ENCODE data around the gene PTTG1IP2.
"Not testable (repeated sequence)": the region's sequence is repeated elsewhere in the genome, so short reads cannot be mapped to it uniquely, and the experiment has no call there.

Gene PTTG1IP2

GRCh38 chr7:90453931-90454330, 15.5 kb upstream of the PTTG1IP2 start:
- no peaks in the 10 kb centered on the region for H3K4me1 ChIP-seq (ENCODE audit: control insufficient read depth, insufficient read depth, low read length)
- H3K27ac ChIP-seq (ENCODE audit: low read length), result no peak overlapping the region
- H3K4me3 ChIP-seq (ENCODE audit: low read length in 2 of 2), result no peak overlapping the region
- H3K36me3 ChIP-seq (ENCODE audit: control insufficient read depth in 2 of 2, insufficient read depth in 2 of 2, low read length in 2 of 2), result no peaks in the 10 kb centered on the region
- H3K9me3 ChIP-seq (ENCODE audit: control insufficient read depth in 2 of 2, low read length in 2 of 2), result no peaks in the 10 kb centered on the region
- H3K9ac ChIP-seq (ENCODE audit: low read length in 2 of 2), result no peak overlapping the region
- no peaks in the 10 kb centered on the region for H3K27me3 ChIP-seq (ENCODE audit: control insufficient read depth in 1 of 2, insufficient read depth in 2 of 2, low read length in 2 of 2)

- Histone ChIP-seq H3K4me3 (ENCODE audit: low read length in 2 of 2) (peak overlapping the region; percentile 58 to 60), H3K9ac (ENCODE audit: low read length in 2 of 2) (peak overlapping the region; percentile 21 to 26), H3K27ac (ENCODE audit: low read length) (no peak overlapping the region)
Measured at GRCh38 chr7:90455163-90456030, 14.0 kb upstream of the PTTG1IP2 start.

DNA sequence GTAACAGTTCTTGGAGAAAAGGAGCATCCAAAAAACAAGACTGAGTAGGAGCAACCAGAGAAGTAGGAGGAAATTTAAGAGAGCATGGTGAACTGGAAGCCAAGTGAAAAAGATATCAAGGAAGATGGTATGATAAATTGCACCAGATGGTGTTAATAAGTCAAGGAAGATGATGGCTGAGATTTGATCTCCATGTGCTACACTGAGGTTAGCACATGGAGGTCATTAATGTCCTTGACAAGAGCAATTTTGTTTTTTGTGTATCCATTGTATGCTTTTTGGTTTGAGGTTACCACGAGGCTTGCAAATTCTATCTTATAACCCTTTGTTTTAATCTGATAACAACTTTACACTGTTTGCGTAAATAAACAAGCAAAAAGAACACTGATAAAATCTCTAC, 11.3 kb upstream of the PTTG1IP2 start:
- Histone ChIP-seq H3K27me3 (ENCODE audit: control insufficient read depth in 1 of 2, insufficient read depth in 2 of 2, low read length in 2 of 2) (no peaks in the 10 kb centered on the region), H3K27ac (ENCODE audit: low read length) (no peak overlapping the region), H3K4me3 (ENCODE audit: low read length in 2 of 2) (no peak overlapping the region), H3K9ac (ENCODE audit: low read length in 2 of 2) (no peak overlapping the region), H3K4me1 (ENCODE audit: control insufficient read depth, insufficient read depth, low read length) (no peaks in the 10 kb centered on the region), H3K36me3 (ENCODE audit: control insufficient read depth in 2 of 2, insufficient read depth in 2 of 2, low read length in 2 of 2) (no peaks in the 10 kb centered on the region), H3K9me3 (ENCODE audit: control insufficient read depth in 2 of 2, low read length in 2 of 2) (no peaks in the 10 kb centered on the region)

More at GRCh38 chr7:90455163-90456030, 14.0 kb upstream of the PTTG1IP2 start:
- Histone ChIP-seq H3K27me3 (ENCODE audit: control insufficient read depth in 1 of 2, insufficient read depth in 2 of 2, low read length in 2 of 2) (no peaks in the 10 kb centered on the region), H3K4me1 (ENCODE audit: control insufficient read depth, insufficient read depth, low read length) (no peaks in the 10 kb centered on the region), H3K36me3 (ENCODE audit: control insufficient read depth in 2 of 2, insufficient read depth in 2 of 2, low read length in 2 of 2) (no peaks in the 10 kb centered on the region), H3K9me3 (ENCODE audit: control insufficient read depth in 2 of 2, low read length in 2 of 2) (no peaks in the 10 kb centered on the region)

- Histone ChIP-seq H3K9ac (ENCODE audit: low read length in 2 of 2) (no peak overlapping the region), H3K4me1 (ENCODE audit: control insufficient read depth, insufficient read depth, low read length) (no peaks in the 10 kb centered on the region), H3K27ac (ENCODE audit: low read length) (no peak overlapping the region), H3K27me3 (ENCODE audit: control insufficient read depth in 1 of 2, insufficient read depth in 2 of 2, low read length in 2 of 2) (no peaks in the 10 kb centered on the region), H3K4me3 (ENCODE audit: low read length in 2 of 2) (no peak overlapping the region), H3K9me3 (ENCODE audit: control insufficient read depth in 2 of 2, low read length in 2 of 2) (no peaks in the 10 kb centered on the region), H3K36me3 (ENCODE audit: control insufficient read depth in 2 of 2, insufficient read depth in 2 of 2, low read length in 2 of 2) (no peaks in the 10 kb centered on the region)
Measured at GRCh38 chr7:90459888-90460287, 9.6 kb upstream of the PTTG1IP2 start.

DNA sequence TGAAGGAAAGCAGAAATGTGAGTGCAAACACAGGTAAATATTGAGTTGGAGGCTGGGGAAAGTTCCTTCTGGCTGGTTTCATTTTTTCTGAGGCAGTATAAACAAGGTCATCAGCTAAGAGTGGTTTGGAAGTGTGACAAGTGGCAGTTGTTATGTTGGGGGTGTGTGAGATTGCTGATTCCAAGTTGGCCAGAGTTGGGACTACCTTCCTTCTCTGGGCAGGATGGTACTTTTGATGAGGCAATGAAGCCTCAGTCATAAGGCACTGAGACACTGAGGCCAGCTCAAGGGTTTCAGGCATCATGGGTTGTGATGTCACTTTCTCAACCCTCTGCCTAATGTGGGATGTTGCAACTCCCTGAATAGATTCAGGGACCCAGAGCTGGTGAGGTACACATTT, 8.2 kb upstream of the PTTG1IP2 start:
- no peak overlapping the region for H3K27ac ChIP-seq (ENCODE audit: low read length)
- H3K9ac ChIP-seq (ENCODE audit: low read length in 2 of 2), result no peak overlapping the region
- no peaks in the 10 kb centered on the region for H3K36me3 ChIP-seq (ENCODE audit: control insufficient read depth in 2 of 2, insufficient read depth in 2 of 2, low read length in 2 of 2)
- no peaks in the 10 kb centered on the region for H3K9me3 ChIP-seq (ENCODE audit: control insufficient read depth in 2 of 2, low read length in 2 of 2)
- H3K4me1 ChIP-seq (ENCODE audit: control insufficient read depth, insufficient read depth, low read length), result no peaks in the 10 kb centered on the region
- H3K4me3 ChIP-seq (ENCODE audit: low read length in 2 of 2), result no peak overlapping the region
- H3K27me3 ChIP-seq (ENCODE audit: control insufficient read depth in 1 of 2, insufficient read depth in 2 of 2, low read length in 2 of 2), result no peaks in the 10 kb centered on the region

DNA sequence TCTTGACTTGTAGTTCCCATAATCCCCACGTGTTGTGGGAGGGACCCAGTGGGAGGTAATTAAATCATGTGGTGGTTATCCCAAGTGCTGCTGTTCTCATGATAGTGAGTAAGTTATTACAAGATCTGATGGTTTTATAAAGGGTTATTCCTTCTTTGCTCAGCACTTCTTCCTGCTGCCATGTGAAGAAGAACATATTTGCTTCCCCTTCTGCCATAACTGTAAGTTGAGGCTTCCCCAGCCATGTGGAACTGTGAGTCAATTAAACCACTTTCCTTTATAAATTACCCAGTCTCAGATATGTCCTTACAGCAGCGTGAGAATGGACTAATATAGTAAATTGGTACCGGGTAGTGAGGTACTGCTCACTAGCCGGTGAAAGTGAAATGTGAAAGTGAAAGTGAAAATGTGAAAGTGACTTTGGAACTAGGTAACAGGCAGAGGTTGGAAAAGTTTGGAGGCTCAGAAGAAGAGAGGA, 6.2 kb upstream of the PTTG1IP2 start:
- Histone ChIP-seq H3K4me3 (ENCODE audit: low read length in 2 of 2) (peak overlapping the region; percentile 56 to 67), H3K9ac (ENCODE audit: low read length in 2 of 2) (peak overlapping the region; percentile 3 to 7)
- H3K36me3 ChIP-seq (ENCODE audit: control insufficient read depth in 2 of 2, insufficient read depth in 2 of 2, low read length in 2 of 2); H3K4me1 ChIP-seq (ENCODE audit: control insufficient read depth, insufficient read depth, low read length); H3K27me3 ChIP-seq (ENCODE audit: control insufficient read depth in 1 of 2, insufficient read depth in 2 of 2, low read length in 2 of 2); H3K27ac ChIP-seq (ENCODE audit: low read length); H3K9me3 ChIP-seq (ENCODE audit: control insufficient read depth in 2 of 2, low read length in 2 of 2): not testable (repeated sequence)

DNA sequence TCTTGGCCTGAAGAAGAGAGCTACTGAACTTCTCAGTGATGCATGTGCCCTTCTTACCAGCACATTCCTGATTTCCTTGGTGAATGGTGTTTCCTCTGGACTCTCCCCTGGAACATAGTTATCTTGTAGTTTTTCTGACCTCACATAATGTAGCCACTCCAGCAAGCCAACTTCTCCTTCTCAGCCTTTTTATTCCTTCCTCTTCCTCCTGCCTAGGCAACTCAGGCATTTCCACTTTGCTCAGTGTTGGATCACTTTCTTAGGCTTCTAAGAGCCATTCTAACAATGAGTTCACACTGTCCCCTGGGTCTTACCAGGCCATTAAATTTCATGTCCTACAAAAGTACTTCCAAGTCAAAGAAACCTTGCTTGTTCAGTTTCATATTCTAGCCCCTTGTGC, 3.6 kb upstream of the PTTG1IP2 start:
- H3K27me3 ChIP-seq (ENCODE audit: control insufficient read depth in 1 of 2, insufficient read depth in 2 of 2, low read length in 2 of 2), result no peaks in the 10 kb centered on the region
- H3K4me3 ChIP-seq (ENCODE audit: low read length in 2 of 2), result no peak overlapping the region
- H3K9me3 ChIP-seq (ENCODE audit: control insufficient read depth in 2 of 2, low read length in 2 of 2), result no peaks in the 10 kb centered on the region
- no peaks in the 10 kb centered on the region for H3K4me1 ChIP-seq (ENCODE audit: control insufficient read depth, insufficient read depth, low read length)
- no peak overlapping the region for H3K27ac ChIP-seq (ENCODE audit: low read length)
- H3K36me3 ChIP-seq (ENCODE audit: control insufficient read depth in 2 of 2, insufficient read depth in 2 of 2, low read length in 2 of 2), result no peaks in the 10 kb centered on the region
- no peak overlapping the region for H3K9ac ChIP-seq (ENCODE audit: low read length in 2 of 2)

DNA sequence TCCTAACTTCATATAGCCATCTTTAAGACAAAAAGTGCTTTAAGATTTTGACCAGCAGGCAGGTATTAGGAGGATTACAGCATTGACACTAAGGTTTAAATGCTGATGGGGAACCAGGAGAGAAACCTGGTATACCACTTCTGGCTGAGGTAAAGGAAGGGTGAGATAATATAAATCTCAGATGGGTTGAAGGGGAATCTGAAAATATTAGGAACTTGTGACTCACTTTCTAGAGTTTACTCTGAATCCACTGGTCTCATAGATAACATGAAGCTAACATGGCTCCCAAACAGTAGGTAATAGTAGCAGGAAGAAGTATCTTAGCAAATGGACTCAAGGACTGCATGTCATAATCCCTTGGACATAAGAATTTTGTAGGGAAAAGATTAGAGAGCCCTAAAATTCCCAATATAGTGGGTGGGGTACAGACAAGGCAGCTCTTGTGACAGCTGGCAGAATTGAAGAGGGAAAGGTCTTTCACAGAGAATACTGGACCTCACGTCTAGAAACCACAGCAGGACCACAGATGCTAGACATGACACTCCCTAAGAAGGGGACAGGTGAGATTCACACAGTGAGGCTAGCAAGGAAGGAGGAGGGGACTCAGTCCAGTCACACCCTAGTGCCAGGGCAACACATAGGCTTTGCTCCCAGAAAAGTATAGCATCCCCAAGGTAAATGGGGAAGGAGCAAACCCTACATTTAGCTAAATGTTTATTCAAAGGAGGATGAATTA, 3.5 kb downstream of the PTTG1IP2 start:
- H3K36me3 ChIP-seq (ENCODE audit: control insufficient read depth in 2 of 2, insufficient read depth in 2 of 2, low read length in 2 of 2), result no peaks in the 10 kb centered on the region
- H3K27me3 ChIP-seq (ENCODE audit: control insufficient read depth in 1 of 2, insufficient read depth in 2 of 2, low read length in 2 of 2), result no peaks in the 10 kb centered on the region
- H3K9ac ChIP-seq (ENCODE audit: low read length in 2 of 2), result no peak overlapping the region
- no peak overlapping the region for H3K4me3 ChIP-seq (ENCODE audit: low read length in 2 of 2)
- no peak overlapping the region for H3K27ac ChIP-seq (ENCODE audit: low read length)
- H3K4me1 ChIP-seq (ENCODE audit: control insufficient read depth, insufficient read depth, low read length), result no peaks in the 10 kb centered on the region
- H3K9me3 ChIP-seq (ENCODE audit: control insufficient read depth in 2 of 2, low read length in 2 of 2), result no peaks in the 10 kb centered on the region

DNA sequence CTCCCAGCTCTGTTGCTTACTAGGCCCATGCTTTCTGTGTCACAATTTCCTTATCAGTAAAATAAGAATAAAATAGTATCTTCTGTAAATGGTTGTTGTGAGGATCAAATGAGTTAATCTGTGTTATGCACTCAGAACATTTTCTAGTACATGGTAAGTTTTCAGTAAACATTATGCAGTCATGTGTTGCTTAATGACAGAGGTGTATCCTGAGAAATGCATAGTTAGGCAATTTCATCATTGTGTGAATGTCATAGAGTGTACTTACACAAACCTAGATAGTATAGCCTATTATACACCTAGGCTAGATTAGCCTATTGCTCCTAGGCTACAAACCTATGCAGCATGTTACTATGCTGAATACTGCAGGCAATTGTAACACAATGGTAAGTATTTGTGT, 4.4 kb downstream of the PTTG1IP2 start:
- Histone ChIP-seq H3K9me3 (ENCODE audit: control insufficient read depth in 2 of 2, low read length in 2 of 2) (no peaks in the 10 kb centered on the region), H3K27ac (ENCODE audit: low read length) (no peak overlapping the region), H3K27me3 (ENCODE audit: control insufficient read depth in 1 of 2, insufficient read depth in 2 of 2, low read length in 2 of 2) (no peaks in the 10 kb centered on the region), H3K4me3 (ENCODE audit: low read length in 2 of 2) (no peak overlapping the region), H3K36me3 (ENCODE audit: control insufficient read depth in 2 of 2, insufficient read depth in 2 of 2, low read length in 2 of 2) (no peaks in the 10 kb centered on the region), H3K4me1 (ENCODE audit: control insufficient read depth, insufficient read depth, low read length) (no peaks in the 10 kb centered on the region), H3K9ac (ENCODE audit: low read length in 2 of 2) (no peak overlapping the region)

GRCh38 chr7:90474284-90475210, 5.1 kb downstream of the PTTG1IP2 start:
- H3K9ac ChIP-seq (ENCODE audit: low read length in 2 of 2), result no peak overlapping the region
- no peaks in the 10 kb centered on the region for H3K4me1 ChIP-seq (ENCODE audit: control insufficient read depth, insufficient read depth, low read length)
- H3K27ac ChIP-seq (ENCODE audit: low read length), result no peak overlapping the region
- H3K36me3 ChIP-seq (ENCODE audit: control insufficient read depth in 2 of 2, insufficient read depth in 2 of 2, low read length in 2 of 2), result no peaks in the 10 kb centered on the region
- H3K4me3 ChIP-seq (ENCODE audit: low read length in 2 of 2), result no peak overlapping the region
- H3K9me3 ChIP-seq (ENCODE audit: control insufficient read depth in 2 of 2, low read length in 2 of 2), result no peaks in the 10 kb centered on the region
- no peaks in the 10 kb centered on the region for H3K27me3 ChIP-seq (ENCODE audit: control insufficient read depth in 1 of 2, insufficient read depth in 2 of 2, low read length in 2 of 2)

Measured in stomach smooth muscle (tissue), 2 donors.